Testis (tissue), 5 donors: ENCODE measurements around the gene KCNJ14. TPM values are rescaled to one million over a fixed set of nuclear protein-coding genes. Genes with fewer than 3 reads are reported as not detected.

Experiments
- DNase-seq: peaks from one replicate; pipeline ENCODE4 v3.0.0-alpha.2; 2019
- H3K27ac ChIP-seq, 2 donors: fragments of 200-600 bp; sonication (generic); one replicate each; pipeline ENCODE4 v1.5.1; 2019
- H3K27me3 ChIP-seq: fragments of 200-600 bp; sonication (generic); one replicate; pipeline ENCODE4 v1.5.1; 2019
- H3K36me3 ChIP-seq: fragments of 200-600 bp; sonication (generic); one replicate; pipeline ENCODE4 v1.5.1; 2017; ENCODE audit warnings: low read depth; ENCODE audit errors: missing control alignments
- H3K4me1 ChIP-seq: fragments of 200-600 bp; sonication (generic); one replicate; pipeline ENCODE4 v1.5.1; 2019
- H3K4me3 ChIP-seq, 2 donors: fragments of 200-600 bp; sonication (generic); one replicate each; pipeline ENCODE4 v1.5.1; 2017 to 2019
- H3K9me3 ChIP-seq: fragments of 200-600 bp; sonication (generic); one replicate; pipeline ENCODE4 v1.5.1; 2017
- POLR2A ChIP-seq: fragments of 450-650 bp; IDR thresholded peaks from one replicate; pipeline ENCODE4 v1.6.1; 2017; ENCODE audit warnings: antibody characterized with exemption, mild to moderate bottlenecking, moderate library complexity
- WGBS, 2 donors: methylation state at CpG; one replicate each; pipeline ENCODE4 v1.1.5; 2018; 5-methylcytosine and 5-hydroxymethylcytosine counted together
- intact Hi-C: fragments of 100-400 bp; cut with DNase I; formaldehyde crosslinking; loops from one replicate; pipeline ENCODE4 v1.15.1; 2023; ENCODE audit warnings: low total_unique reads
- long read RNA-seq, 2 donors: transcript quantifications; one replicate each; lab custom pipeline, GENCODE V29; 2026
- polyA plus RNA-seq: library from polyadenylated mRNA; stranded (reverse); fragments of 350-450 nt; fragmentation: Illumina TruSeq; extraction: RNeasy Lipid Tissue Mini Kit (QIAGEN cat#74804); gene quantifications from one replicate; pipeline ENCODE4 v1.2.3, GENCODE V29; 2014; ENCODE audit warnings: low read depth, low replicate concordance; ENCODE audit not compliant: insufficient read depth
- total RNA-seq, 2 donors: library from RNA; depleted of rRNA; stranded (reverse); fragments of >200 nt; gene quantifications; one replicate each; pipeline ENCODE4 v1.2.3, GENCODE V29; 2016
- TF ChIP-seq, protein P1 (sequence below), 3 experiments: fragments of 450-650 bp in 2 of 3; fragments of 200-600 bp in 1 of 3; sonication (generic) in 1 of 3; IDR thresholded peaks; one replicate each; pipeline ENCODE4 v1.5.1; 2016 to 2019; ENCODE audit warnings: antibody characterized with exemption in 3 of 3, mild to moderate bottlenecking in 2 of 3, moderate library complexity in 1 of 3

KCNJ14 gene
- total RNA-seq = 1 to 10 TPM; 1.6 to 2.2 TPM
- 0.66 TPM for polyA plus RNA-seq
- long read RNA-seq, donor 1 = 0 reads
- long read RNA-seq, donor 2 = 0 reads

DNA sequence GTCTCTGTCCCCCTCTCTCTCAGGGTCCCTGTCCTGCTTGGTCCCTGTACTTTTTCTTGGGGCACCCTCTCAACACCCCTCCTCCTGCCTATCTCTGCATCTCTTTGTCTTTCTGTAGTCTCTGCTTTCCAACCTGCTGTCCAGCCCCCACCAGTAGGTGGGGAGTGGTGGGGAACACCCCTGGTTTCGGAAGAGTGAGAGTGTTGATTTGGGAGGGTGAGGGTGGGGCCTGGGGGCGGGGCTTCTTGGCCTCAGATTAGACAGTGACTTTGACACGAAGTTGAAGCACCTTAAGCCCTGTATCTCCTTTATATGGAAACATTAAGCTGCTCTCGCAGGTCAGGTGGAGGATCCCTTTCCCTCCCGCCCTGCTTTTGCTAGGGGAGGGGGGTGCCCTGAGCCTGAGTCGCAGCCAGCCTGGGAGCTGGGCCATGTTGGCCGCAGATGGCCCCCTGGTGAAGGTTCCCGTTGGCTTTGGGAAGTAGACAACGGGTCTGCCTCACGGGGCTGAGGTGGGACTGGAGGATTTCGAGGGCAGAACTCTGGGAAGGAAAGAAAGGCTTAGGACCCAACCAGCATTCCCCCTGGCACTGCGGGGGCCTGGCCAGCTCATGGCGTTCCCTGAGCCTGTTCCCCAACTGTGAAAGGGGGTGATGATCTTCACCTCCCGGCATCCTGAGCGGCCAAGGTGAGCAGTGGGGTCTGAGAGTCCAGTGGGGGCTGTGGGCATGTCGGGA is at the start of gene KCNJ14:
Gene KCNJ14 (plus strand): TSS at position 404 of the 737 bp plus-strand sequence. CDS start 6,151 bp downstream, outside the sequence.
- DNase-seq = no peak
- intact Hi-C loops = no loop called here
- Histone ChIP-seq H3K4me1 (no peaks in the 10 kb centered on the region), H3K27ac (no peak within 1 kb of the TSS), H3K4me3 (no peak within 1 kb of the TSS), H3K27me3 (no peaks in the 10 kb centered on the region), H3K36me3 (no peaks in the 10 kb centered on the region), H3K9me3 (no peaks in the 10 kb centered on the region)
- TF ChIP-seq POLR2A = no peak
- TF ChIP-seq, protein P1, sequence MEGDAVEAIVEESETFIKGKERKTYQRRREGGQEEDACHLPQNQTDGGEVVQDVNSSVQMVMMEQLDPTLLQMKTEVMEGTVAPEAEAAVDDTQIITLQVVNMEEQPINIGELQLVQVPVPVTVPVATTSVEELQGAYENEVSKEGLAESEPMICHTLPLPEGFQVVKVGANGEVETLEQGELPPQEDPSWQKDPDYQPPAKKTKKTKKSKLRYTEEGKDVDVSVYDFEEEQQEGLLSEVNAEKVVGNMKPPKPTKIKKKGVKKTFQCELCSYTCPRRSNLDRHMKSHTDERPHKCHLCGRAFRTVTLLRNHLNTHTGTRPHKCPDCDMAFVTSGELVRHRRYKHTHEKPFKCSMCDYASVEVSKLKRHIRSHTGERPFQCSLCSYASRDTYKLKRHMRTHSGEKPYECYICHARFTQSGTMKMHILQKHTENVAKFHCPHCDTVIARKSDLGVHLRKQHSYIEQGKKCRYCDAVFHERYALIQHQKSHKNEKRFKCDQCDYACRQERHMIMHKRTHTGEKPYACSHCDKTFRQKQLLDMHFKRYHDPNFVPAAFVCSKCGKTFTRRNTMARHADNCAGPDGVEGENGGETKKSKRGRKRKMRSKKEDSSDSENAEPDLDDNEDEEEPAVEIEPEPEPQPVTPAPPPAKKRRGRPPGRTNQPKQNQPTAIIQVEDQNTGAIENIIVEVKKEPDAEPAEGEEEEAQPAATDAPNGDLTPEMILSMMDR (IDR thresholded peaks at IDR 0.05) = no peak
- WGBS, 2 donors = 77 to 83% methylated on average over 15 to 16 of the region's 16 CpGs

DNA sequence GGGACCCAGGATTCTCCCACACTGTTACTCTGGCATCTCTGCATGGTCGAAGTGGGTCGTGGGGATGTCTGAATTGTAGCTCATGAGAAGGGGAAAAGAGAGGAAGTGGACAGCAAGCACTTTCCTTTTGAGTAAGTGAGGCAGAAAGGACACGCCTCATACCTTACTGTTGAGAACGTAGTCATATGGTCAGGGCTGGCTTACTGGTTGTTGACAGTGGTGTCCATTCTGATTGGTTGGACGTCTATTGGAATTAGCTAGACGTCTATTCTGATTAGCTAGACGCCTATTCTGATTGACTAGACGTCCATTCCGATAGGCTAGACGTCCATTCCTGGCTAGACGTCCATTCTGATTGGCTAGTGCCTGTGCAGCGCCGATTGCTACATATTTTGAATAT is 49.5 kb upstream of the KCNJ14 start:
- intact Hi-C loops = no loop called here
- TF ChIP-seq, protein P1 (IDR thresholded peaks at IDR 0.05) = no peak
- TF ChIP-seq POLR2A = no peak
- no peaks in the 10 kb centered on the region for H3K9me3 ChIP-seq
- H3K4me3 ChIP-seq = no peak overlapping the region
- no peaks in the 10 kb centered on the region for H3K36me3 ChIP-seq
- no peaks in the 10 kb centered on the region for H3K4me1 ChIP-seq
- WGBS, 2 donors = 64 to 76% methylated on average over 13 of the region's 13 CpGs
- no peaks in the 10 kb centered on the region for H3K27me3 ChIP-seq
- peak; percentile 61 for DNase-seq
- no peak overlapping the region for H3K27ac ChIP-seq

GRCh38 chr19:48413879-48414587 is 41.3 kb upstream of the KCNJ14 start:
- intact Hi-C loops = no loop called here
- Histone ChIP-seq H3K27me3 (no peaks in the 10 kb centered on the region), H3K4me1 (peaks cover 3% of the 10 kb centered on the region), H3K4me3 (no peak overlapping the region), H3K9me3 (no peaks in the 10 kb centered on the region), H3K36me3 (no peaks in the 10 kb centered on the region), H3K27ac (no peak overlapping the region)
- WGBS, 2 donors = 51 to 61% methylated on average over 13 to 24 of the region's 24 CpGs
- DNase-seq = no peak
- TF ChIP-seq POLR2A = no peak
- TF ChIP-seq, protein P1 (IDR thresholded peaks at IDR 0.05) = no peak

GRCh38 chr19:48415395-48415794 is 40.0 kb upstream of the KCNJ14 start:
- no peak overlapping the region for H3K27ac ChIP-seq
- no peaks in the 10 kb centered on the region for H3K27me3 ChIP-seq
- TF ChIP-seq POLR2A = no peak
- TF ChIP-seq, protein P1 (IDR thresholded peaks at IDR 0.05) = no peak
- H3K4me3 ChIP-seq = peak overlapping the region; percentile 10 to 29
- 33 to 35% methylated on average over 14 of the region's 14 CpGs for WGBS, 2 donors
- no peaks in the 10 kb centered on the region for H3K36me3 ChIP-seq
- no peaks in the 10 kb centered on the region for H3K9me3 ChIP-seq
- intact Hi-C loops = no loop called here
- H3K4me1 ChIP-seq = peaks cover 3% of the 10 kb centered on the region
- peak; percentile 86 for DNase-seq
